Keratinocyte (primary cell): ENCODE measurements around the gene RAB3IL1. TPM values are rescaled to one million over a fixed set of nuclear protein-coding genes. Genes with fewer than 3 reads are reported as not detected.

Experiments used
- DNase-seq: peaks from one replicate; pipeline ENCODE4 v3.0.0-alpha.2; 2011; ENCODE audit warnings: low read depth, missing footprints, low spot score
- FAIRE-seq: peaks from 2 replicates; lab custom pipeline; 2011; peaks lifted over from hg19 to GRCh38; lab: Jason Lieb, UNC
- H2AFZ ChIP-seq: 2 replicates; pipeline ENCODE4 v1.6.0; 2012; ENCODE audit warnings: low read length, control low read depth, inconsistent platforms; ENCODE audit not compliant: control insufficient read depth
- H3K27ac ChIP-seq: 2 replicates; pipeline ENCODE4 v1.5.1; 2011; ENCODE audit warnings: low read length; ENCODE audit not compliant: control insufficient read depth, insufficient read depth
- H3K27me3 ChIP-seq: 3 replicates; pipeline ENCODE4 v1.6.0; 2011; ENCODE audit warnings: low read length; ENCODE audit not compliant: control insufficient read depth, insufficient read depth; ENCODE audit errors: extremely low read depth
- H3K36me3 ChIP-seq, 2 experiments: 2 replicates in 1 of 2; 3 replicates in 1 of 2; pipeline ENCODE4 v1.5.1; 2011; ENCODE audit warnings: low read length in 2 of 2, mild to moderate bottlenecking in 1 of 2; ENCODE audit not compliant: control insufficient read depth in 2 of 2, insufficient read depth in 2 of 2; ENCODE audit errors: extremely low read depth in 1 of 2
- H3K4me1 ChIP-seq: 3 replicates; pipeline ENCODE4 v1.5.1; 2011; ENCODE audit warnings: low read length; ENCODE audit not compliant: control insufficient read depth, insufficient read depth; ENCODE audit errors: extremely low read depth
- H3K4me2 ChIP-seq: 3 replicates; pipeline ENCODE4 v1.6.0; 2011; ENCODE audit warnings: low read depth, low read length; ENCODE audit not compliant: control insufficient read depth, insufficient read depth; ENCODE audit errors: extremely low read depth
- H3K4me3 ChIP-seq, 3 experiments: fragments of 200-600 bp in 1 of 3; sonication (generic) in 1 of 3; 2 replicates in 2 of 3; 3 replicates in 1 of 3; pipeline ENCODE4 v1.5.1; 2011 to 2016; ENCODE audit warnings: low read length in 3 of 3, mild to moderate bottlenecking in 3 of 3, control low read depth in 2 of 3, inconsistent platforms in 1 of 3, low read depth in 1 of 3, mixed read lengths in 1 of 3, mixed run types in 1 of 3, moderate library complexity in 1 of 3; ENCODE audit not compliant: control insufficient read depth in 2 of 3, insufficient read depth in 2 of 3; ENCODE audit errors: extremely low read depth in 1 of 3
- H3K79me2 ChIP-seq: 2 replicates; pipeline ENCODE4 v1.6.0; 2012; ENCODE audit warnings: low read length; ENCODE audit not compliant: control insufficient read depth, insufficient read depth
- H3K9ac ChIP-seq: 3 replicates; pipeline ENCODE4 v1.6.0; 2011; ENCODE audit warnings: low read length; ENCODE audit not compliant: control insufficient read depth, insufficient read depth; ENCODE audit errors: extremely low read depth
- H3K9me1 ChIP-seq: 3 replicates; pipeline ENCODE4 v1.6.0; 2011; ENCODE audit warnings: low read length; ENCODE audit not compliant: control insufficient read depth, insufficient read depth; ENCODE audit errors: extremely low read depth
- H3K9me3 ChIP-seq: 2 replicates; pipeline ENCODE4 v1.5.1; 2012; ENCODE audit warnings: low read depth, low read length; ENCODE audit not compliant: control insufficient read depth
- H4K20me1 ChIP-seq: 3 replicates; pipeline ENCODE4 v1.6.0; 2011; ENCODE audit warnings: low read length; ENCODE audit not compliant: control insufficient read depth, insufficient read depth; ENCODE audit errors: extremely low read depth
- EZH2 ChIP-seq: IDR thresholded peaks from one replicate; pipeline ENCODE4 v1.6.1; 2012; ENCODE audit warnings: inconsistent platforms, mild to moderate bottlenecking, low read length, moderate library complexity
- dilution Hi-C: fragments of 300-500 bp; cut with MboI; formaldehyde crosslinking; loops from one replicate; pipeline ENCODE4 v1.7.0; 2020; ENCODE audit warnings: low sequenced_read_pairs; ENCODE audit not compliant: extremely low pct_ligation_motif_present
- polyA plus RNA-seq, 5 experiments: library from polyadenylated mRNA; depleted of rRNA in 3 of 5; stranded (reverse) in 3 of 5; stranded (forward) in 1 of 5; unstranded in 1 of 5; fragments of >200 nt; gene quantifications; 1 replicate in 1 of 5; 2 replicates in 3 of 5; 3 replicates in 1 of 5; pipeline versions ENCODE4 v1.2.1 to v1.2.3, GENCODE V29; 2011 to 2012; ENCODE audit warnings: missing spikeins in 2 of 5, low read depth in 1 of 5, low replicate concordance in 1 of 5
- TF ChIP-seq, protein P1 (sequence below), 3 experiments: IDR thresholded peaks in 1 of 3; conservative IDR thresholded peaks in 1 of 3; optimal IDR thresholded peaks in 1 of 3; 2 replicates in 2 of 3; 3 replicates in 1 of 3; pipeline versions ENCODE3 to v1.5.1; 2011; ENCODE audit warnings: low read length in 3 of 3, mild to moderate bottlenecking in 3 of 3, moderate library complexity in 2 of 3, control low read depth in 1 of 3, inconsistent platforms in 1 of 3; ENCODE audit not compliant: insufficient read depth in 2 of 3; ENCODE audit errors: extremely low read depth in 1 of 3

The RAB3IL1 gene
- polyA plus RNA-seq, 1 donor (not counting 4 experiments of a cell fraction or from before 2014, with no cell fraction given) = 0.31 TPM

DNA sequence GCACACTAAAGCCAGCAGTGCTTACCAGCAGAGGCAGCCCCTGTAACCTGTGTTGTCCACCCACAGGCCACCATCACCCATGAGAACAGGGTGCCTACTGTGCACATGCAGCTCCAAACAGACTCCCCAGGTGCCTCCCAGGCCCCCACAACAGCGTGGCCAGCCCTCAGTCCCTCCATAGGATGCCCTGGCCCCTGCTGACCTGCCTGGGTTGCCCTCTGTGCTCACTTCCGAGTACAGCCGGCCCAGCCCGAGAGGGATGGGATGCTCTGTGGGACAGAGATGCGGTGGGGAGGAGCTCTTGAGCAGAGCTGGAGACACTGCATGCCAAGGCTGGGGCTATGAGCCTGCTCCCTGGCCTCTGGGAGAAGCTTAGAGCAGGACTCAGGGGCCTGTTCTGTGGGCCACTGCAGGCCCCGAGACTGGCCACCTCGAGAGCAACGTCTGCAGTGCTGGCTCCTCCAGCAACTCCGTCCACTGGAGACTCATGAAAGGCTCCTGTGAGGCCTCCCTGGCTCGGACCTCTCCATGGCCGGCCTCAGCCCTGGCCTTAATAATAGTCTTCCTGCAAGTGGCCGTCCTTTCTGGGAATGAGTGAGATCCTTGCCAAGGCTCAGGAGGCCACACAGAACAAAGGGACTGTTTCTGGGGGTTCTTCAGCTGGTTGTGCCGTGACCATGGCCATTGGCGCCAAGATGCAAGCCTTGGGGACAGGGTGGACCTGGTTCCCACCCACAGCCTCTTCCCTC, 62.2 kb downstream of the RAB3IL1 start:
- no peak overlapping the region for H3K27ac ChIP-seq
- H3K27me3 ChIP-seq = no peaks in the 10 kb centered on the region
- peaks cover 27 to 39% of the 10 kb centered on the region in 2 experiments for H3K36me3 ChIP-seq
- H3K9me1 ChIP-seq = no peaks in the 10 kb centered on the region
- H3K4me3 ChIP-seq = no peak overlapping the region
- dilution Hi-C loops = no loop called here
- peaks cover 3% of the 10 kb centered on the region for H3K4me1 ChIP-seq
- H3K4me2 ChIP-seq = no peak overlapping the region
- no peak for TF ChIP-seq EZH2
- TF ChIP-seq, protein P1, sequence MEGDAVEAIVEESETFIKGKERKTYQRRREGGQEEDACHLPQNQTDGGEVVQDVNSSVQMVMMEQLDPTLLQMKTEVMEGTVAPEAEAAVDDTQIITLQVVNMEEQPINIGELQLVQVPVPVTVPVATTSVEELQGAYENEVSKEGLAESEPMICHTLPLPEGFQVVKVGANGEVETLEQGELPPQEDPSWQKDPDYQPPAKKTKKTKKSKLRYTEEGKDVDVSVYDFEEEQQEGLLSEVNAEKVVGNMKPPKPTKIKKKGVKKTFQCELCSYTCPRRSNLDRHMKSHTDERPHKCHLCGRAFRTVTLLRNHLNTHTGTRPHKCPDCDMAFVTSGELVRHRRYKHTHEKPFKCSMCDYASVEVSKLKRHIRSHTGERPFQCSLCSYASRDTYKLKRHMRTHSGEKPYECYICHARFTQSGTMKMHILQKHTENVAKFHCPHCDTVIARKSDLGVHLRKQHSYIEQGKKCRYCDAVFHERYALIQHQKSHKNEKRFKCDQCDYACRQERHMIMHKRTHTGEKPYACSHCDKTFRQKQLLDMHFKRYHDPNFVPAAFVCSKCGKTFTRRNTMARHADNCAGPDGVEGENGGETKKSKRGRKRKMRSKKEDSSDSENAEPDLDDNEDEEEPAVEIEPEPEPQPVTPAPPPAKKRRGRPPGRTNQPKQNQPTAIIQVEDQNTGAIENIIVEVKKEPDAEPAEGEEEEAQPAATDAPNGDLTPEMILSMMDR (optimal IDR thresholded peaks at IDR 0.05 in 1 of 3, IDR thresholded peaks at IDR 0.05 in 1 of 3, conservative IDR thresholded peaks at IDR 0.05 in 1 of 3; ENCODE audit: extremely low read depth in 1 of 3, insufficient read depth in 2 of 3, low read length in 3 of 3) = no peak
- DNase-seq = no peak
- H4K20me1 ChIP-seq = peaks cover 1% of the 10 kb centered on the region
- H2AFZ ChIP-seq = no peak overlapping the region
- H3K9ac ChIP-seq = no peak overlapping the region
- H3K79me2 ChIP-seq = no peaks in the 10 kb centered on the region
- FAIRE-seq = no peak
- no peaks in the 10 kb centered on the region for H3K9me3 ChIP-seq

DNA sequence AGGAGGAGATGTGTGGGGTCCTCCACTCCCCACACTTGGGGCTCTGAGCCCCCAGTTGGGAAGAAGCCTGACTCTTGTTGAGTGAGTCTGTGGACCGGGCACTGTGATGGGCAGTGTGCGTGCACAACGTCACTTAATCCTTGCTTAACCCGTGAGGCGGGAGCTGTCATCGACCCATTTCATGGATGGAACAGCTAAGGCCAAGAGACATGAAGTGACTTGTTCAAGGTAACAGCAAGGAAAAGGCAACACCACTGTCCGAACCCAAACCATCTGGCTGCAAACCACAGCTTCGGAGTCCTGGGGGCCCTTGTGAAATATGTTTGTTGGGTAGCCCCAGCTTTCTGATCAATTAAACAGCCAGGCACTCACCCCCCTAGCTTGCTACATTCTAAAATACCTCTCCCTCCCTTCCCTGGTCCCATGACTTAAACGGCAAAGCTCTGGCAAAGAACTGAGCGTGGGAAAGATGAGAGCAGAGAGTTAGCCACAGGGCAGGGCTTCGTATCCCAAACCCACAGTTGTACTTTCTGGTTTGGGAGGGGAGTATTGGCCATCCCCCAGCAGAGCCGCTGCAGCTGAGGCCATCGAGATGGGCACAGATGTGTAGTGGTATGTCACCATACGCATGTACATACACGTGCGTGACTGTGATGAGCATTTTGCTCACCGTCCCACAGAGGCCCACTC, 63.0 kb downstream of the RAB3IL1 start:
- FAIRE-seq (no peak), DNase-seq (no peak)
- no peak overlapping the region for H3K27ac ChIP-seq
- H3K4me1 ChIP-seq = no peaks in the 10 kb centered on the region
- no peak overlapping the region for H3K4me2 ChIP-seq
- H3K9ac ChIP-seq = no peak overlapping the region
- no peaks in the 10 kb centered on the region for H3K27me3 ChIP-seq
- TF ChIP-seq, protein P1 (optimal IDR thresholded peaks at IDR 0.05 in 1 of 3, IDR thresholded peaks at IDR 0.05 in 1 of 3, conservative IDR thresholded peaks at IDR 0.05 in 1 of 3; ENCODE audit: extremely low read depth in 1 of 3, insufficient read depth in 2 of 3, low read length in 3 of 3) = no peak
- no peak for TF ChIP-seq EZH2
- dilution Hi-C loops = no loop called here
- H3K4me3 ChIP-seq = no peak overlapping the region
- peaks cover 29 to 45% of the 10 kb centered on the region in 2 experiments for H3K36me3 ChIP-seq
- H2AFZ ChIP-seq = no peak overlapping the region
- H3K79me2 ChIP-seq = no peaks in the 10 kb centered on the region
- H3K9me3 ChIP-seq = no peaks in the 10 kb centered on the region
- H3K9me1 ChIP-seq = no peaks in the 10 kb centered on the region
- no peaks in the 10 kb centered on the region for H4K20me1 ChIP-seq
